Vagina (tissue), 2 donors: ENCODE data around the gene ABL1.

Source experiments
- CTCF ChIP-seq, 3 experiments: fragments of 450-650 bp in 2 of 3; fragments of 200-600 bp in 1 of 3; sonication (generic) in 1 of 3; IDR thresholded peaks; one replicate each; pipeline ENCODE4 v1.5.1; 2017 to 2019; ENCODE audit warnings: antibody characterized with exemption in 3 of 3, mild to moderate bottlenecking in 2 of 3, moderate library complexity in 2 of 3
- POLR2AphosphoS5 ChIP-seq, 2 donors: sonication (generic); formaldehyde crosslinking; IDR thresholded peaks; one replicate each; pipeline ENCODE4 v1.9.0; 2017; ENCODE audit warnings: antibody characterized with exemption in 2 of 2, mild to moderate bottlenecking in 2 of 2, low read depth in 1 of 2; ENCODE audit not compliant: insufficient read depth in 1 of 2

- TF ChIP-seq CTCF (IDR thresholded peaks at IDR 0.05) (no peak), POLR2AphosphoS5 (IDR thresholded peaks at IDR 0.05; ENCODE audit: insufficient read depth in 1 of 2, low read depth in 1 of 2) (no peak)
Observed at GRCh38 chr9:130862217-130862616, 27.2 kb downstream of the ABL1 start.
